GM23248 (cell line): ENCODE measurements around the gene ANKRD55.

Experiments used
- EZH2 ChIP-seq: fragments of 200-600 bp; sonication (generic); IDR thresholded peaks from 2 replicates; pipeline ENCODE4 v1.6.1; 2018; ENCODE audit warnings: antibody characterized with exemption, mild to moderate bottlenecking; ENCODE audit not compliant: insufficient read depth, poor library complexity, severe bottlenecking
- EZH2phosphoT487 ChIP-seq: fragments of 200-600 bp; sonication (generic); IDR thresholded peaks from 2 replicates; pipeline ENCODE4 v1.6.1; 2018; ENCODE audit warnings: antibody characterized with exemption, moderate library complexity, mild to moderate bottlenecking, low read depth; ENCODE audit not compliant: insufficient read depth

DNA sequence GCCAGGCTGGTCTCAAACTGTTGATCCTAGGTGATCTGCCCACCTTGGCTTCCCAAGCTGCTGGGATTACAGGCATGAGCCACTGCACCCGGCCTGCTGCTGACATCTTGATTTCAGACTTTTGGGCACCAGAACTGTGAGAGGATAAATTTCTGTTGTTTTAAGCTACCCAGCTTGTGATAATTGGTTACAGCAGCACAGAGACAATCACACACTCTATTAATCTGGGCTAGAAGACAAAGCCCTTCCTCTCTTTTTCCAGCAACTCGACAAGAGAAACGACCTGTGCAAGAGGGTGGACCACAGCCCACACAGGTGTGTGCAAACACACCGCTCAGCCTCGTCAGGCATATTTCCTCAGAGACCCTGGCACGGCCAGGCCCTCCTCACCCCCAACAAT is 4.5 kb downstream of the ANKRD55 start:
- TF ChIP-seq EZH2 (no peak), EZH2phosphoT487 (no peak)
